Aorta (tissue), 5 donors: ENCODE results near the gene AP2A1. TPM values are rescaled to one million over a fixed set of nuclear protein-coding genes. Genes with fewer than 3 reads are reported as not detected.
A peak's percentile ranks its signal among the peaks of the same experiment; 100 is the strongest.
"Not testable (repeated sequence)": the region's sequence is repeated elsewhere in the genome, so short reads cannot be mapped to it uniquely, and the experiment has no call there.

Experiments
- ATAC-seq: fragments of 200-7000 bp; cut with Tn5 transposase; one replicate; pipeline ENCODE4 v1.9.1; 2022; ENCODE audit warnings: moderate library complexity; ENCODE audit not compliant: low FRiP score
- DNase-seq, 2 donors: peaks; one replicate each; pipeline ENCODE4 v3.0.0-alpha.2; 2020
- H3K27ac ChIP-seq, 2 donors: one replicate each; pipeline ENCODE4 v1.5.1; 2013; ENCODE audit warnings: low read length in 2 of 2, mild to moderate bottlenecking in 2 of 2, moderate library complexity in 2 of 2, control low read depth in 1 of 2, inconsistent platforms in 1 of 2, low read depth in 1 of 2
- H3K27me3 ChIP-seq, 2 donors: one replicate each; pipeline ENCODE4 v1.6.1; 2013; ENCODE audit warnings: control low read depth in 1 of 2, low read length in 1 of 2, mild to moderate bottlenecking in 1 of 2, moderate library complexity in 1 of 2; ENCODE audit not compliant: insufficient read depth in 2 of 2, control insufficient read depth in 1 of 2
- H3K36me3 ChIP-seq, 2 donors: one replicate each; pipeline ENCODE4 v1.6.1; 2013; ENCODE audit warnings: control low read depth in 1 of 2, low read length in 1 of 2, mild to moderate bottlenecking in 1 of 2; ENCODE audit not compliant: insufficient read depth in 2 of 2, control insufficient read depth in 1 of 2
- H3K4me1 ChIP-seq, 2 donors: one replicate each; pipeline ENCODE4 v1.6.1; 2013; ENCODE audit warnings: low read length in 2 of 2, control low read depth in 1 of 2, mild to moderate bottlenecking in 1 of 2, moderate library complexity in 1 of 2; ENCODE audit not compliant: insufficient read depth in 2 of 2, control insufficient read depth in 1 of 2
- H3K4me3 ChIP-seq, 2 donors: one replicate each; pipeline ENCODE4 v1.5.1; 2013; ENCODE audit warnings: low read length in 2 of 2, control low read depth in 1 of 2, mild to moderate bottlenecking in 1 of 2
- H3K9me3 ChIP-seq: one replicate; pipeline ENCODE4 v1.6.1; 2013; ENCODE audit warnings: mild to moderate bottlenecking, low read length; ENCODE audit not compliant: control insufficient read depth
- WGBS, 2 donors: extraction: QIAGEN DNeasy Blood & Tissue Kit; methylation state at CpG; one replicate each; pipeline ENCODE4 v1.1.7; 2013; 5-methylcytosine and 5-hydroxymethylcytosine counted together
- intact Hi-C, 2 donors: fragments of 100-400 bp; cut with DNase I; formaldehyde crosslinking; loops; one replicate each; pipeline versions ENCODE4 v1.14.2 to v1.15.0; 2022
- polyA plus RNA-seq, 2 donors: library from polyadenylated mRNA; stranded (reverse); fragments of 200-250 nt; gene quantifications; one replicate each; pipeline ENCODE4 v1.2.3, GENCODE V29; 2013
- total RNA-seq, 2 donors: library from RNA; stranded (reverse); fragmentation: NEBNext Ultra II Directional; extraction: Animal tissue kit (Norgen Biotek cat#: 25700); gene quantifications; one replicate each; pipeline ENCODE4 v1.2.1, GENCODE V29; 2021
- donor health status: healthy with polysubstance abuse.
- donor health status: Bipolar disorder and iron deficiency.
- donor health status: DM: no; HTN: no; CAD: no.
- donor health status: DM: no; HTN: no; CAD: no.
- donor health status: DM: yes; HTN: yes; CAD: no.

Gene AP2A1
- total and polyA plus RNA-seq, 4 donors, result 19.9 to 77.5 (median 67.2) TPM

DNA sequence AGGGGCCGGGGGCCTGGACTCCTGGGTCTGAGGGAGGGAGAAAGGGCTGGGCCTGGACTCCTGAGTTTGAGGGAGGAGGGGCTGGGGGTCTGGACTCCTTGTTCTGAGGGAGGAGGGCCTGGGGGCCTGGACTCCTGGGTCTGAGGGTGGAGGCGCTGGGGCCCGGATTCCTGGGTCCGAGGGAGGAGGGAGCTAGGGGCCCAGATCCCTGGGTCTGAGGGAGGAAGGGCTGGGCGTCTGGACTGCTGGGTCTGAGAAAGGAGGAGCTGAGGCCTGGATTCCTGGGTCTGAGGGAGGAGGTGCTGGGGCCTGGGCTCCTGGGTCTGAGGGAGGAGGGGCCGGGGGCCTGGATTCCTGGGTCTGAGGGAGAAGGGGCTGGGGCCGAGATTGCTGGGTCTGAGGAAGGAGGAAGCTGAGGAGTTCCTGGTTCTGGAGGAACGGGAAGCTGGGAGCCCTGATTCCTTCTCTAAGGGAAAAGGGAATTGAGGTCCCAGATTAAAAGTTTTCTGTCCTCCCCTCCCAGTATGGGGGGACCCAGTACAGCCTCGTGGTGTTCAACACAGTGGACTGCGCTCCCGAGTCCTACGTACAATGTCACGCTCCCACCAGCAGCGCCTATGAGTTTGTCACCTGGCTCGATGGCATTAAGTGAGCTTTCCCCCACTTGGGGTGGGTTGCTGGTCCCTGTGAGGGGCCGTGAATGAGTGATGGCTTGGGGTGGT, 52.0 kb downstream of the AP2A1 start:
- intact Hi-C loops, result loop anchor here (2.0 to 5.0 kb wide), 2 partner anchors 32 to 33 kb away; partner anchors contain the start of gene PTOV1 (in 2 of the 2)
- no peaks in the 10 kb centered on the region for H3K27me3 ChIP-seq
- ATAC-seq (no peak), DNase-seq (no peak)
- no peak overlapping the region for H3K27ac ChIP-seq
- WGBS, 2 donors, result 24 to 27% methylated on average over 16 of the region's 16 CpGs
- no peaks in the 10 kb centered on the region for H3K9me3 ChIP-seq
- H3K4me1 ChIP-seq, result no peaks in the 10 kb centered on the region
- peak overlapping the region; percentile 1 to 76 for H3K4me3 ChIP-seq
- H3K36me3 ChIP-seq, result no peaks in the 10 kb centered on the region

DNA sequence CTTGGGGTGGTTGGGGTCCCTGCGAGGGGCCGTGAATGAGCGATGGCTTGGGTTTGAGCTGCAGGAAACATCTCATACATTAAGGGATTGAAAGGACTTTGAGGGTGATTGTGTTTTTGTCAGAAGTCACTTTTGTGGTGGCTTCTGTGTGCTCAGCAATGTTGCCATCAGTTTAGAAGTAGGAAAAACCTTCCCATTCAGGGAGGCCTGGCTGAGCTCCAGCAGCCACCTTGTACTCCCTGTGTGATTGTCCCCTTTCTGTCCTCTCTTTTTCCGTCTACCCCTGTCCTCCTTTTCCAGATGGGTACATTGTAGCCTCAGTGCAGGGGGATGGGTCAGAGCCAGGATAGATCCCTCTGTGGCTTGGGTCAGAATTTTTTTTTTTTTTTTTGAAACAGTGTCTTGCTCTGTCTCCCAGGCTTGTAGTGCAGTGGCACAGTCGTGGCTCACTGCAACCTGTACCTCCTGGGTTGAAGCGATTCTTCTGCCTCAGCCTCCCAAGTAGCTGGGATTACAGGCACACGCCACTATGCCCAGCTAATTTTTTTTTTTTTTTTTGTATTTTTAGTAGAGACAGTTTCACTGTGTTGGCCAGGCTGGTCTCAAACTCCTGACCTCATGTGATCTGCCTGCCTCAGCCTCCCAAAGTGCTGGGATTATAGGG, 52.8 kb downstream of the AP2A1 start:
- not testable (repeated sequence) for ATAC-seq, H3K4me3 ChIP-seq, DNase-seq, H3K27me3 ChIP-seq, H3K4me1 ChIP-seq, H3K36me3 ChIP-seq, H3K27ac ChIP-seq, H3K9me3 ChIP-seq
- intact Hi-C loops, result loop anchor here (2.0 to 5.0 kb wide), 2 partner anchors 31 to 33 kb away; partner anchors contain the start of gene PTOV1 (in 2 of the 2)
- WGBS, 2 donors, result 73 to 80% methylated on average over 7 of the region's 7 CpGs

DNA sequence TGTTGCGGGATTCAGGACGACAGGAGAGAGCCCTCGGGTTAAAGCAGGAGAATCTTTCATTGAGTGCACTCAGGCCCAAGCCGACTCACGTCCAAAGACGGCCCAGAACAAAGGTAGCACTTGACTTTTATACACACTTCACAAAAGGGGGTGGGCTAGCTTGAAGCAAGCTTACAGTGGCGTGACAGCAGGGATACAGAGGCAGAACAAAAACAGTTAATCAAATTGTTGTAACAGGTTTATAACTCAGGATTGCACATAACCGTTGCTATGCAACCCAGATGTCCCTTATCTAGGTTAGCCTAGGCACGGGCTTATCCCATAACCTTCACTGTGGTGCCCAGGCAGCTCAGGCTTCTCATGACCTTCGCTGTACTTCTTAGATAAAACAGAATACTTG, 53.3 kb downstream of the AP2A1 start:
- 74 to 79% methylated on average over 10 of the region's 10 CpGs for WGBS, 2 donors
- Histone ChIP-seq H3K9me3 (no peaks in the 10 kb centered on the region), H3K4me3 (no peak overlapping the region), H3K36me3 (no peaks in the 10 kb centered on the region), H3K27me3 (no peaks in the 10 kb centered on the region), H3K4me1 (no peaks in the 10 kb centered on the region), H3K27ac (no peak overlapping the region)
- ATAC-seq (no peak), DNase-seq (no peak)
- intact Hi-C loops, result no loop called here

DNA sequence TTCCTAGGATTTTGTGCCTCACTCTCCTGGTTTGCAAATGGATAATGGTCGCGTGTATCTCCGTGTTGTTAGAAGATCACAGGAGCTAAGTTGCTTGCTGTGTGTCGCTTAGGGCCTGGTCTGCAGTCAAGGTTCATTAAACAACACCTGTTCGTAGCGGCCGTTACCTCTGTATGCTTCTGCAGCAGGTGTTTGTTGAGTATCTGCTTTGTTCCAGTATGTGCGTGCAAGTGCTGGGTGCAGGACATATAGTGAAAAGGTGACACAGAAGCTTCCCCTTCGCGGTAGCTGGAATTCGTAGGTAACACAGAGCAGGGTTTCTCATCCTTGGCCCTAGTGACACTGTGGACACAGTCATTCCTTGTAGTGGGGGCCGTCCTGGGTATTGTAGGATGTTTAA, 56.7 kb downstream of the AP2A1 start:
- no peak for ATAC-seq
- DNase-seq, result no peak
- Histone ChIP-seq H3K27me3 (no peaks in the 10 kb centered on the region), H3K4me3 (no peak overlapping the region), H3K4me1 (no peaks in the 10 kb centered on the region), H3K9me3 (no peaks in the 10 kb centered on the region), H3K27ac (no peak overlapping the region), H3K36me3 (no peaks in the 10 kb centered on the region)
- intact Hi-C loops, result no loop called here
- 92 to 94% methylated on average over 12 of the region's 12 CpGs for WGBS, 2 donors

DNA sequence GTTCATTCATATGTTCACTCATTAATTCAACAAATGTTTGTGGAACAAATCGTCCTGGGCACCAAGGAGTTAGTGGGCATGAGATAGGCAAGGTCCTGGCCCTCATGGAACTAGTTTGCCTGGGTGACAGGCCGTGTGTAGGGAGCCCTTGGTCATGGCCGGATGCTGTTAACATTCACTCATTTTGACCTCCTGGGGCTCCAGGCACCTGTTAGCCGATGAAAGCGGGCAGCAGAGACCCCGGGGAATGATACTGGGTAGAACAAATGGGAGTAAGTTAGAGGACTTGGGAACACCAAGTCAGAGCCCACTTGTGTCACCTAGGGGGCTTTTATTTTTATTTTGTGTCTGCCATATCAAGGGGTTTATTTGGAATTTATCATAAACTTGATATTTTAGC, 57.9 kb downstream of the AP2A1 start:
- intact Hi-C loops, result no loop called here
- Histone ChIP-seq H3K4me1 (no peaks in the 10 kb centered on the region), H3K27ac (no peak overlapping the region), H3K4me3 (no peak overlapping the region), H3K36me3 (no peaks in the 10 kb centered on the region), H3K9me3 (no peaks in the 10 kb centered on the region), H3K27me3 (no peaks in the 10 kb centered on the region)
- DNase-seq (no peak), ATAC-seq (no peak)
- 85 to 89% methylated on average over 6 of the region's 6 CpGs for WGBS, 2 donors

DNA sequence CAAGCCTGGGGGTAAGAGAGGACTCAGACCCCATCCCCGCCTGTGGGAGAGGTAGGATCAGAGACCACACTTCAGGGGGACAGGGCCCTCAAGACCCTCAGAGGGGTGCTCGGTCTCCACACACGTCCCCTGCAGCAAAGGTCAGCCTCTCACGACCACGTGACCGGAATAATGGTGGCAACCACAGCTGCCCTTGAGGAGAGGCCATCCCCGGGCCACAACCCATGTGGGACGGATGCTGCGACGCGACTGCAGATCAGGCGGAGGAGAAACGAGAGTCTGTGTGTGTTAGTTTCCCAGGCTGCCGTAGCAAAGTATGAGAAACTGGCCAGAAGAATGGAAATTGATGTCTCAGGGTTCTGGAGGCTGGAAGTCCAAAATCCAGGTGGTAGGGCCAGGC, 60.2 kb downstream of the AP2A1 start:
- Histone ChIP-seq H3K9me3 (no peaks in the 10 kb centered on the region), H3K27me3 (no peaks in the 10 kb centered on the region), H3K4me3 (no peak overlapping the region), H3K27ac (no peak overlapping the region), H3K36me3 (no peaks in the 10 kb centered on the region), H3K4me1 (no peaks in the 10 kb centered on the region)
- DNase-seq, result no peak
- intact Hi-C loops, result no loop called here
- 90% methylated on average over 14 of the region's 14 CpGs for WGBS, 2 donors
- ATAC-seq, result no peak

DNA sequence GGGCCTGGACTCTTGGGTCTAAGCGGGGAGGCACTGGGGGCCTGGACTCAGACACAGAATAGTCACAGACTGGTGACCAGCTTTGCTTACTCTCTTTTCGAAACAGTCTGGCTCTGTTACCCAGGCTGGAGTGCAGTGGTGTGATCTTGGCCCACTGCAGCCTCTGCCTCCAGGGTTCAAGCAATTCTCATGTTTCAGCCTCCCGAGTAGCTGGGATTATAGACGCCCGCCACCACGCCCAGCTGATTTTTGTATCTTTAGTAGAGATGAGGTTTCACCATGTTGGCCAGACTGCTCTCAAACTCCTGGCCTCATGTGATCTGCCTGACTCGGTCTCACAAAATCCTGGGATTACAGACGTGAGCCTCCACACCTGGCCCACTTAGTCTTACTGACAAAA, 62.4 kb downstream of the AP2A1 start:
- H3K4me1 ChIP-seq, result no peaks in the 10 kb centered on the region
- no peaks in the 10 kb centered on the region for H3K9me3 ChIP-seq
- 90 to 91% methylated on average over 8 of the region's 8 CpGs for WGBS, 2 donors
- no peaks in the 10 kb centered on the region for H3K27me3 ChIP-seq
- no peak for DNase-seq
- intact Hi-C loops, result no loop called here
- H3K27ac ChIP-seq, result no peak overlapping the region
- H3K4me3 ChIP-seq, result no peak overlapping the region
- no peak for ATAC-seq
- H3K36me3 ChIP-seq, result no peaks in the 10 kb centered on the region

DNA sequence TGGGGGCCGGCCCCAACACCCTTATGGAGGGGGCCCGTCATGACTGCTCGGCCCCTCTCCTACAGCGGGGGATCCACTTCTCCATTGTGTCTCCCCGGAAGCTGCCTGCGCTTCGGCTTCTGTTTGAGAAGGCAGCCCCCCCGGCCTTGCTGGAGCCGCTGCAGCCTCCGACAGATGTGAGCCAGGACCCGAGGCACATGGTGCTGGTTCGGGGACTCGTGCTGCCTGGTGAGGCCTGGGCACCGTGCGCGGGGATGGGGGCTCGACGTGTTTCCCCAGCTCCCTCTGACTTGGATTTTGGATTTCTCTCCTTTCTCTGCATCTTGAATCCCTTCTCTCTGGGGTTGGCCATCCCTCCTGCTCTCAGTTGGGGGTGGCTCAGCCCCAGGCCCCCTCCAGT, 62.9 kb downstream of the AP2A1 start:
- no peak for DNase-seq
- WGBS, 2 donors, result 94 to 95% methylated on average over 13 to 18 of the region's 18 CpGs

DNA sequence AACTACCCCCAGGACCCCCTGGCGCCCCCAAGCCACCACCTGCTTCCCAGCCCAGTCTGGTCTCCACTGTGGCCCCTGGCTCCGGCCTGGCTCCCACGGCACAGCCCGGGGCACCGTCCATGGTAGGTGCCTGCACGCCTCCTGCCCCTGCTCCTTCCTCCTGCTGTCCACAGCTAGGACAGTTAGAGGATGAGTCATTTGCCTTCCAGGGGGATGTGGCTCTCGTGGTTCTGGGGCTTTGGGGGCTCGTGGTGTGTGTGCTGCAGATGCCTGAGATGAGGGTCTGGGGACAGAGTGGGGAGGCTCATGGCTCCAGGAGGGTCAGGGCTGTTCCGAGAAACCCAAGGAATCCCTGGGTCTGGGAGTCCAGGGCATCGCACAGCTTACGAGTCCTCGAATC, 64.0 kb downstream of the AP2A1 start:
- no peak overlapping the region for H3K27ac ChIP-seq
- no peaks in the 10 kb centered on the region for H3K9me3 ChIP-seq
- H3K4me1 ChIP-seq, result no peaks in the 10 kb centered on the region
- DNase-seq (no peak), ATAC-seq (no peak)
- intact Hi-C loops, result no loop called here
- no peaks in the 10 kb centered on the region for H3K27me3 ChIP-seq
- no peaks in the 10 kb centered on the region for H3K36me3 ChIP-seq
- no peak overlapping the region for H3K4me3 ChIP-seq
- 94 to 95% methylated on average over 12 of the region's 12 CpGs for WGBS, 2 donors

More for the DNA sequence above, 62.9 kb downstream of the AP2A1 start:
- intact Hi-C loops, result no loop called here
- ATAC-seq, result no peak
- Histone ChIP-seq H3K27ac (no peak overlapping the region), H3K9me3 (no peaks in the 10 kb centered on the region), H3K27me3 (no peaks in the 10 kb centered on the region), H3K36me3 (no peaks in the 10 kb centered on the region), H3K4me1 (no peaks in the 10 kb centered on the region), H3K4me3 (no peak overlapping the region)
